GM10248 (cell line): ENCODE results near the gene MRRF.
"Not testable (repeated sequence)": the region's sequence is repeated elsewhere in the genome, so short reads cannot be mapped to it uniquely, and the experiment has no call there.

ENCODE experiments used
- CTCF ChIA-PET: fragments of 300-600 bp; sonication (Branson Sonifier 250); formaldehyde crosslinking; extraction: SDS; loops from one replicate; lab custom pipeline; 2021; ENCODE audit warnings: antibody characterized with exemption; lab: Yijun Ruan, JAX
- POLR2A ChIA-PET: fragments of 350-650 bp; sonication (Branson Sonifier 250); formaldehyde crosslinking; extraction: SDS; loops from one replicate; lab custom pipeline; 2020; ENCODE audit warnings: antibody characterized with exemption; lab: Yijun Ruan, JAX
- DNase-seq: peaks from one replicate; pipeline ENCODE4 v3.0.0; 2012; ENCODE audit errors: extremely low spot score
- TF ChIP-seq, protein P1 (sequence below): IDR thresholded peaks from 2 replicates; pipeline ENCODE4 v1.5.1; 2012; ENCODE audit warnings: mild to moderate bottlenecking, low read depth; ENCODE audit errors: extremely low read depth, missing control alignments, control extremely low read depth

MRRF gene

DNA sequence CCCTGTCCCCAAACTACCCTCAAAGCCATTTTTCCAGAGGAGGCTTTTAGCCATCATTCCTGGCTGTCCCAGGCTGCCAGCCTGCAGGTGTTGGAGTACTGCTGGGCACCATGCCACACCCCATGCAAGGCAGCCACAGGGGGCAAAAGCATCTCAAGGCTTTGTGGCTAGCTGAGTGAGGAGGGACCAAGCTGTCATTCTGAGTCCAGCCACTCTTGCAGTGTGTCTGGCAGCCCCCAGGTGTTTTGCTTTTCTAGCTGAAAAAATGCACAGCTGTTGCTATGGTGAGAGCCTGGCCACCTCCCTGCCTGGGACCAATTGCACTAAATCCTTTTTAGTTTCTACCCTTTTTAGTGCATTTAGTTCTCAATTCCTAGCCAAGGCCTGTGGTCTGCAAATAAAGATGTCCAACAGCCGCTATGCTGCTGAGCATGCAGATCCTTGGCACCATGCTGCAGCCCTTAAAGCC lies 55.8 kb downstream of the MRRF start:
- DNase-seq, result no peak
- ChIA-PET CTCF (interaction anchor here (1.2 kb wide), 1 partner anchor 29 kb away, joined by 3 read pairs; no protein-coding TSS in a partner anchor), POLR2A (no interaction called here)
- TF ChIP-seq, protein P1, sequence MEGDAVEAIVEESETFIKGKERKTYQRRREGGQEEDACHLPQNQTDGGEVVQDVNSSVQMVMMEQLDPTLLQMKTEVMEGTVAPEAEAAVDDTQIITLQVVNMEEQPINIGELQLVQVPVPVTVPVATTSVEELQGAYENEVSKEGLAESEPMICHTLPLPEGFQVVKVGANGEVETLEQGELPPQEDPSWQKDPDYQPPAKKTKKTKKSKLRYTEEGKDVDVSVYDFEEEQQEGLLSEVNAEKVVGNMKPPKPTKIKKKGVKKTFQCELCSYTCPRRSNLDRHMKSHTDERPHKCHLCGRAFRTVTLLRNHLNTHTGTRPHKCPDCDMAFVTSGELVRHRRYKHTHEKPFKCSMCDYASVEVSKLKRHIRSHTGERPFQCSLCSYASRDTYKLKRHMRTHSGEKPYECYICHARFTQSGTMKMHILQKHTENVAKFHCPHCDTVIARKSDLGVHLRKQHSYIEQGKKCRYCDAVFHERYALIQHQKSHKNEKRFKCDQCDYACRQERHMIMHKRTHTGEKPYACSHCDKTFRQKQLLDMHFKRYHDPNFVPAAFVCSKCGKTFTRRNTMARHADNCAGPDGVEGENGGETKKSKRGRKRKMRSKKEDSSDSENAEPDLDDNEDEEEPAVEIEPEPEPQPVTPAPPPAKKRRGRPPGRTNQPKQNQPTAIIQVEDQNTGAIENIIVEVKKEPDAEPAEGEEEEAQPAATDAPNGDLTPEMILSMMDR, result no peak

DNA sequence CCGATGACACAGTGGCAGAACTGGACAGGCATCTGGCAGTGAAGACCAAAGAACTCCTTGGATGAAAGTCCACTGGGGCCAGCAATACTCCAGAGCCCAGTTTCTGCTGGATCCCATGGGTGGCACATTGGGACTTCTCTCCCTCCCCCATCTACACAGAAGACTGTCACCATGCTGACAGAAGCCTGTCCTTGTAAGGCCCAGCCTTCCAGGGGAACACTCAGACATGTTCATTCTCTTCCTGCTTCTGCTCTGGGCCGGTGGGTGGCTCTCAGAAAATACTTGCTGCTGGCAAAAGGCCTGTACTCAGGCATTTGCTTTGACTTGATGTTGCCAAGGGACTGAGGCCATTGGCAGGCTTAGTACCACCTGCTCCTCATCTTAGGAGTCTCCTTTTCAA lies 57.9 kb downstream of the MRRF start:
- POLR2A ChIA-PET, result no interaction called here
- CTCF ChIA-PET, result no interaction called here
- TF ChIP-seq, protein P1, result no peak
- no peak for DNase-seq

DNA sequence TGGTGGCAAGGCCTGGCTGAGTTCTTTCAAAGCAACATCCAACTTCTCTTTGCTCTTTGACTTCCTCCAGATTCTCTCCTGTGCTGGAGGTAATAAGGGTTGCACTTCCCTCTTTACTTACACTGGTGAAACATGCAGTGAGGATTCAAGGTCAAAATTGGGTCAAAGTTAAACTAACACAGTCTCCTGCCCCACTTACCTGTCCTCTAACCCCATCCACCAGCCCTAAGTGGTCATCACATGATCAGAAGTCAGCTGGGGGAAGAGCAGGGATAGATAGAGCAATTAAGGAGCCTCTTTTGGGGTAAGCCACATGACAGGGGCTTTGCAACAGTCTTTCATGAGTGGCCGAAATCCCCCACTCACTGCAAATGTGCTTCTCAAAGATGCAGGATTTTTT lies 60.0 kb downstream of the MRRF start:
- POLR2A ChIA-PET, DNase-seq, CTCF ChIA-PET: not testable (repeated sequence)

DNA sequence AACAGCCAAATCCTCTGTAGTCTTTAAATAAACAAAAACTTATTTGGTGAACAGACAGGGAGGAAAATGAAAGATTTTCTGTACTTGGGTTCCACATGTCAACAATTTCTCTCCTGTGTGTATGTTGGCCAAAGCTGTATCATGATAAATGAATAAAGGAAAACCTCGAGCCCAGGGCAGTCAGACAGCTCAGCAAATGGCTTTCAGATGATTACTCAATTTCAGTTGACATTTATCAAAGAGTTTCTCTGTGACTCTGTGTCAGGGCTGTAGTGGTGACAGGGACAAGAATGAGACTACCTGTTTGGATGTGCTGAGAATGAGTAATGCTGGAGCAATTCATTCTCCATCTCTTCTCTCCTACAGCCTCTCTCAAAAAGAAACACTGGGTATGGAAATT lies 60.4 kb downstream of the MRRF start:
- TF ChIP-seq, protein P1, result no peak
- ChIA-PET CTCF (no interaction called here), POLR2A (no interaction called here)
- no peak for DNase-seq

DNA sequence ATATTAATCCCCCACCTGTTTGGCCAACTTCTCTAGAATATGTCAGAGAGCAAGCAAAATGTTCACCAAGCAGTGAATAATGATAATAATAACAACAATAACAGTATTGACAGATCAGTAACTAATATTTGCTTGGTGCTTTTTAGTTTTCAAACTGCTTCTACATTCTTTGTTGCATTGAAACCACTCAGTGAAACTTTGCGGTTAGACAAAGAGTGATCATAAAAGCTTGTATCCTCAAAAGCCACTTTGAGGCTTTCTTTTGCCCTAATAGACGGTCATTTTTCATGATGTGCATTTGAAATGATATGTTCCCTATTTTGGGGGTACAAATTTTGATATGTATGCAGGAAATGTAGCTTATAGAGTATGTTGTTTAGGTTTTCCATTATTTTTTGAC lies 62.5 kb downstream of the MRRF start:
- no peak for DNase-seq
- POLR2A ChIA-PET, result no interaction called here
- TF ChIP-seq, protein P1, result no peak
- CTCF ChIA-PET, result interaction anchor here (0.7 to 1.8 kb wide), 6 partner anchors 13 to 204 kb away, joined by 3 to 4 read pairs (median 4); partner anchors contain the start of genes MORN5 and NDUFA8

DNA sequence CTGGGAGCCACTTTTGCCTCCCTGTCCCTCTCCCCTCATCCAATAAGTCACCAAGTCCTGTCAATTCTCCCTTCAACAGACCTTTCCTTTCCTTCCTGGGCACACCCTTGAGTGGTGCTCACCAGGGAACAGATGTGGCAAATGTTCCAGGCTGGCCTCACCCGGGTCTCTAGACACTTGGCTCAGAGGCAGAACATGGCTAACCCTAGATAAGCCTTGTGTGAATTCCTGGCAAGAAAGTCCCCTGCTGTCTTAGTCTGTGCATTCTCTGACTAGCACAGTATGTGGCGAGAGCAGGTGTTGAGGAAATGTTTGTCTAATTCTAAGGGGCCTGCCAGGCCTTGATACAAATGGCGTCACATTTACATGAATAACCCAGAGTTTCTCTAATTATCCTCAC lies 64.9 kb downstream of the MRRF start:
- ChIA-PET CTCF (interaction anchor here (1.2 to 1.3 kb wide), 2 partner anchors 21 to 203 kb away, joined by 3 to 4 read pairs; no protein-coding TSS in a partner anchor), POLR2A (no interaction called here)
- no peak for DNase-seq
- TF ChIP-seq, protein P1, result no peak

DNA sequence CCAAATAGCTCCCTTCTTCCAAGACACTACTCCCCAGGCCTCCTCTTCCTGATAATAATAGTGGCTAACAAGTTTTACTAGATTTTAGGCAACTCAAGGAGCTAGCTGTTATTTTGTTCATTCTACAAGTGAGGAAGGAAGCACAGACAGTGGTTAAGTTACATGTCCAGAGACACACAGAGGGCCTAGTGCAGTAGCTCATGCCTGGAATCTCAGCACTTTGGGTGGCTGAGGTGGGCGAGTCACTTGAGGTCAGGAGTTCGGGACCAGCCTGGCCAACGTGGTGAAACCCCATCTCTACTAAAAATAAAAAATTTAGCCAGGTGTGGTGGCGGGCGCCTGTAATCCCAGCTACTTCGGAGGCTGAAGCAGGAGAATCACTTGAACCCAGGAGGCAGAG lies 65.8 kb downstream of the MRRF start:
- POLR2A ChIA-PET, DNase-seq: not testable (repeated sequence)
- CTCF ChIA-PET, result interaction anchor here (1.4 kb wide), 1 partner anchor 214 kb away, joined by 4 read pairs; no protein-coding TSS in a partner anchor

DNA sequence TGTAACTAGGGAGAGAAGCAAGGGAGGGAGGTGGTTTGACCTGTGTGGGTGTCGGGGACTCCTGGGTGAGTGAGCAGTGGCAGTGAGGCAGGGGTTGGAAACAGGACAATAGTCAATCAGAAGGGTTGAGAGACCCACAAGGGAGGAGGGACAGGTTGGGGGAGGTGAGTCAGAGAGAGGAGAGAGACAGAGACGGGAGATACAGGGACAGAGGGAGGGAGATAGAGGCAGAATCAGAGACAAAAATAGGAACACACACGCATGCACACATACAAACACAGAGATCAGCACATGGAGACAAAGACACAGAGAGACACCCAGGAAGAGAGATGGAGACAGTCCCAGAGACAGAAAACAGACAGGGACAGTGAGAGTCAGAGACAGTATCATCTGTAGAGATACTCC lies 66.8 kb downstream of the MRRF start:
- ChIA-PET POLR2A (no interaction called here), CTCF (interaction anchor here (1.4 kb wide), 1 partner anchor 215 kb away, joined by 4 read pairs; no protein-coding TSS in a partner anchor)
- no peak for DNase-seq
- TF ChIP-seq, protein P1, result no peak
